GM12878 (cell line): Measurements from ENCODE around the gene SPRR3. TPM values are rescaled to one million over a fixed set of nuclear protein-coding genes. Genes with fewer than 3 reads are reported as not detected.

ENCODE experiments used
- ATAC-seq: fragments of 200-7000 bp; cut with Tn5 transposase; 3 replicates; pipeline ENCODE4 v1.9.1; 2020; ENCODE audit warnings: mild to moderate bottlenecking, moderate library complexity
- Bru-seq: library from RNA; stranded (reverse); fragments of 400-500 nt; gene quantifications from one replicate; lab custom pipeline; 2021; lab: Mats Ljungman, UMichigan
- BruChase-seq, 2 experiments: library from RNA; stranded (reverse); fragments of 400-500 nt; gene quantifications; one replicate each; lab custom pipeline; 2021; lab: Mats Ljungman, UMichigan
- BruUV-seq: library from RNA; stranded (reverse); fragments of 400-500 nt; replicated peaks from 2 replicates; lab custom pipeline; 2021; lab: Mats Ljungman, UMichigan
- CTCF ChIA-PET: fragments of 300-600 bp; sonication (Branson Sonifier 250); formaldehyde crosslinking; extraction: SDS; loops from one replicate; lab custom pipeline; 2021; ENCODE audit warnings: inconsistent platforms; lab: Yijun Ruan, JAX
- POLR2A ChIA-PET: fragments of 350-600 bp; formaldehyde crosslinking; extraction: SDS; loops from one replicate; lab custom pipeline; 2021; ENCODE audit warnings: inconsistent platforms; lab: Charles Lee
- RAD21 ChIA-PET: fragments of 300-600 bp; sonication (Branson Sonifier 250); formaldehyde crosslinking; loops from one replicate; lab custom pipeline; 2023; ENCODE audit warnings: antibody characterized with exemption; ENCODE audit not compliant: unreplicated experiment; lab: Charles Lee
- SMC1A ChIA-PET: fragments of 300-600 bp; sonication (Branson Sonifier 250); formaldehyde crosslinking; loops from one replicate; lab custom pipeline; 2023; ENCODE audit not compliant: unreplicated experiment, uncharacterized antibody; lab: Charles Lee
- DNase-seq: peaks from one replicate; pipeline ENCODE4 v3.0.0-alpha.2; 2011; ENCODE audit warnings: low read depth, low spot score
- FAIRE-seq: peaks from 3 replicates; lab custom pipeline; 2011; peaks lifted over from hg19 to GRCh38; lab: Jason Lieb, UNC
- H2AFZ ChIP-seq: 2 replicates; pipeline ENCODE4 v1.6.0; 2011; ENCODE audit warnings: low read depth, low read length, control low read depth; ENCODE audit not compliant: control insufficient read depth
- H3K27ac ChIP-seq: 2 replicates; pipeline ENCODE4 v1.5.1; 2011; ENCODE audit warnings: control low read depth; ENCODE audit not compliant: control insufficient read depth, insufficient read depth
- H3K27me3 ChIP-seq, 2 experiments: replicated peaks in 1 of 2; 2 replicates each; pipeline versions ENCODE4 v1.6.0 to v1.6.1; 2011; ENCODE audit warnings: low read length in 1 of 2; ENCODE audit not compliant: control insufficient read depth in 2 of 2, insufficient read depth in 2 of 2
- H3K36me3 ChIP-seq, 2 experiments: 2 replicates each; pipeline ENCODE4 v1.5.1; 2011; ENCODE audit warnings: low read length in 1 of 2; ENCODE audit not compliant: control insufficient read depth in 2 of 2, insufficient read depth in 2 of 2
- H3K4me1 ChIP-seq: 2 replicates; pipeline ENCODE4 v1.6.1; 2011; ENCODE audit warnings: mild to moderate bottlenecking, low read length, moderate library complexity, mixed read lengths; ENCODE audit not compliant: control insufficient read depth, insufficient read depth
- H3K4me2 ChIP-seq: 2 replicates; pipeline ENCODE4 v1.6.0; 2011; ENCODE audit warnings: control low read depth; ENCODE audit not compliant: control insufficient read depth, insufficient read depth
- H3K4me3 ChIP-seq: fragments of 200-600 bp; sonication (generic); 2 replicates; pipeline ENCODE4 v1.5.1; 2016
- H3K79me2 ChIP-seq: 2 replicates; pipeline ENCODE4 v1.6.0; 2011; ENCODE audit warnings: low read length; ENCODE audit not compliant: control insufficient read depth, insufficient read depth
- H3K9ac ChIP-seq: 2 replicates; pipeline ENCODE4 v1.8.0; 2011; ENCODE audit warnings: low read length, control low read depth, mixed read lengths; ENCODE audit not compliant: control insufficient read depth, insufficient read depth
- H3K9me3 ChIP-seq: replicated peaks from 3 replicates; pipeline ENCODE4 v1.5.1; 2011; ENCODE audit warnings: mild to moderate bottlenecking, low read length; ENCODE audit not compliant: control insufficient read depth, insufficient read depth
- H4K20me1 ChIP-seq: 2 replicates; pipeline ENCODE4 v1.6.0; 2011; ENCODE audit not compliant: control insufficient read depth, insufficient read depth
- GABPA ChIP-seq: IDR thresholded peaks from 2 replicates; pipeline ENCODE4 v1.6.1; 2014; ENCODE audit warnings: antibody characterized with exemption, low read depth, mild to moderate bottlenecking, inconsistent platforms
- KDM1A ChIP-seq: fragments of 200-600 bp; sonication (generic); IDR thresholded peaks from 2 replicates; pipeline ENCODE4 v1.6.1; 2016; ENCODE audit warnings: borderline replicate concordance
- KLF5 ChIP-seq: fragments of 450-650 bp; IDR thresholded peaks from 2 replicates; pipeline ENCODE4 v1.6.1; 2014; ENCODE audit warnings: mild to moderate bottlenecking; ENCODE audit not compliant: partially characterized antibody
- MTA3 ChIP-seq: IDR thresholded peaks from 2 replicates; pipeline ENCODE4 v1.6.1; 2012; ENCODE audit warnings: low read length, inconsistent platforms, borderline replicate concordance
- POU2F2 ChIP-seq: IDR thresholded peaks from 3 replicates; pipeline ENCODE4 v1.6.1; 2011; ENCODE audit warnings: low read depth, mild to moderate bottlenecking, low read length, borderline replicate concordance
- RELA ChIP-seq: fragments of 450-650 bp; IDR thresholded peaks from 2 replicates; pipeline ENCODE4 v1.8.0; 2014; ENCODE audit warnings: borderline replicate concordance; ENCODE audit not compliant: partially characterized antibody
- SREBF1 ChIP-seq: IDR thresholded peaks from 2 replicates; pipeline ENCODE4 v1.6.1; 2012; ENCODE audit warnings: mild to moderate bottlenecking, low read length
- SUZ12 ChIP-seq: fragments of 200-600 bp; sonication (generic); IDR thresholded peaks from one replicate; pipeline ENCODE4 v1.6.1; 2018; ENCODE audit warnings: antibody characterized with exemption, mild to moderate bottlenecking; ENCODE audit not compliant: unreplicated experiment
- ZNF622 ChIP-seq: fragments of 450-650 bp; IDR thresholded peaks from 2 replicates; pipeline ENCODE4 v1.6.1; 2017; ENCODE audit warnings: mild to moderate bottlenecking, inconsistent platforms
- WGBS: methylation state at CpG from one replicate; pipeline ENCODE4 v1.1.6; 2016; ENCODE audit warnings: low lambda C conversion rate; ENCODE audit not compliant: insufficient replicate concordance, insufficient coverage; ENCODE audit errors: missing lambda C conversion rate; 5-methylcytosine and 5-hydroxymethylcytosine counted together
- in situ Hi-C: fragments of 300-500 bp; cut with MboI; formaldehyde crosslinking; loops from 9 replicates; pipeline ENCODE4 v1.14.3; 2018; ENCODE audit warnings: mixed read lengths
- intact Hi-C: fragments of 100-400 bp; cut with micrococcal nuclease; formaldehyde crosslinking; loops from one replicate; pipeline ENCODE4 v1.14.2; 2022; ENCODE audit not compliant: unreplicated experiment
- long read RNA-seq, 2 experiments: library from polyadenylated mRNA; unstranded; transcript quantifications; one replicate each; pipeline ENCODE4 v2.0.0, GENCODE V29; 2019 to 2020
- polyA minus RNA-seq, 3 experiments: library from RNA; depleted of rRNA, polyadenylated mRNA; stranded (reverse); fragments of >200 nt; gene quantifications; 2 replicates each; pipeline ENCODE4 v1.2.3, GENCODE V29; 2011
- polyA plus RNA-seq, 11 experiments: library from polyadenylated mRNA; depleted of rRNA in 4 of 11; unstranded in 6 of 11; stranded (reverse) in 5 of 11; fragments of >200 nt; fragmentation: Nextera tagmentation in 4 of 11; fragmentation: Illumina TruSeq in 1 of 11; extraction: Ambion mirVana in 4 of 11; extraction: Trizol in 1 of 11; gene quantifications; 1 replicate in 1 of 11; 2 replicates in 10 of 11; pipeline versions ENCODE4 v1.2.1 to v1.2.3, GENCODE V29; 2011 to 2016; ENCODE audit warnings: inconsistent platforms in 2 of 11, missing spikeins in 2 of 11, low read depth in 1 of 11
- total RNA-seq, 4 experiments: library from RNA; depleted of rRNA in 3 of 4; stranded (reverse); fragments of >200 nt in 3 of 4; fragmentation: Illumina TruSeq in 1 of 4; extraction: Trizol in 1 of 4; gene quantifications; 2 replicates each; pipeline versions ENCODE4 v1.2.1 to v1.2.3, GENCODE V29; 2013 to 2021
- TF ChIP-seq, protein P1 (sequence below): fragments of 450-650 bp; formaldehyde crosslinking; IDR thresholded peaks from 2 replicates; pipeline ENCODE4 v1.4.0; 2020; ENCODE audit warnings: mild to moderate bottlenecking, moderate library complexity

SPRR3 gene, protein sequence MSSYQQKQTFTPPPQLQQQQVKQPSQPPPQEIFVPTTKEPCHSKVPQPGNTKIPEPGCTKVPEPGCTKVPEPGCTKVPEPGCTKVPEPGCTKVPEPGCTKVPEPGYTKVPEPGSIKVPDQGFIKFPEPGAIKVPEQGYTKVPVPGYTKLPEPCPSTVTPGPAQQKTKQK
- not detected in 2 replicates for total RNA-seq (2013; cell fraction: nucleolus; rRNA removed)
- not detected in 2 replicates for total RNA-seq (2014; rRNA removed)
- total RNA-seq (2014; rRNA removed; fragmentation: Illumina TruSeq; extraction: Trizol) = not detected in 2 replicates
- total RNA-seq (2021) = not detected in 2 replicates
- not detected for polyA plus RNA-seq (2011; ENCODE audit: low read depth)
- polyA plus RNA-seq (2011; rRNA removed) = not detected in 2 replicates
- polyA plus RNA-seq (2011; cell fraction: cytosol; rRNA removed) = not detected in 2 replicates
- polyA plus RNA-seq (2011; cell fraction: nucleus; rRNA removed) = not detected in 2 replicates
- not detected in 2 replicates for polyA plus RNA-seq (2012)
- polyA plus RNA-seq (2014; fragmentation: Illumina TruSeq; extraction: Trizol) = not detected in 2 replicates
- polyA plus RNA-seq (2014; fragmentation: Nextera tagmentation; extraction: Ambion mirVana) = not detected
- polyA plus RNA-seq (2014; rRNA removed) = not detected in 2 replicates
- polyA plus RNA-seq (2016; fragmentation: Nextera tagmentation; extraction: Ambion mirVana) = not detected
- not detected in 2 replicates for polyA minus RNA-seq (2011; rRNA and poly(A)+ RNA removed)
- not detected in 2 replicates for polyA minus RNA-seq (2011; cell fraction: cytosol; rRNA and poly(A)+ RNA removed)
- polyA minus RNA-seq (2011; cell fraction: nucleus; rRNA and poly(A)+ RNA removed) = not detected in 2 replicates
- Bru-seq, nascent RNA = not detected
- not detected for BruChase-seq, experiment 1, labeled RNA remaining after a 6-hour chase
- not detected for BruChase-seq, experiment 2, labeled RNA remaining after a 2-hour chase
- long read RNA-seq, experiment 1 = 0 reads
- long read RNA-seq, experiment 2 = 0 reads

DNA sequence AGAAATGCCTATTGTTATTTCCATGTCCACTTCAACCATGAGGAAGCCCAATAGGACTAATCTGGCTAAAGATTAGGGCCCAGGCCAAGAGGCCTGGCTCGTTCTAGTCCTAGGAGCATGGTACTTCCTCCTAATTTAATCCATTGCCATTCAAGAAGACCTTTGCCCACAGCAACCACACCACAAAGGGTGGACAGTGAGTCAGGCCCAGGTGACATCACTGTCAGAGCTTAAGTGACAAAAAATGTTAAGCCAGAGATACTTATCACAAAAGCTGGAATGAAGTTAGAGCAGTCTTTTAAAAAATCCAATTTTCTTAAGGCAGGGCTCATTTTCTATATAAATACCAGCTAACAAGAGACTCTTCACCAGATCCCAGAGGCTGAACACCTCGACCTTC, at the start of gene SPRR3:
Gene SPRR3, plus strand, starts transcription at position 368 of the 400 bp plus-strand sequence. CDS start 1,272 bp downstream, outside the sequence.
- WGBS = 0% methylated on average over 2 of the region's 2 CpGs
- Histone ChIP-seq H4K20me1 (no peaks in the 10 kb centered on the region), H3K36me3 (no peaks in the 10 kb centered on the region), H3K9me3 (no peaks in the 10 kb centered on the region), H3K27me3 (no peaks in the 10 kb centered on the region; a peak in 1 of 4 replicates), H3K4me2 (no peak within 1 kb of the TSS), H3K4me3 (no peak within 1 kb of the TSS), H3K9ac (no peak within 1 kb of the TSS), H3K79me2 (no peaks in the 10 kb centered on the region), H3K4me1 (no peaks in the 10 kb centered on the region), H3K27ac (no peak within 1 kb of the TSS), H2AFZ (no peak within 1 kb of the TSS)
- intact Hi-C loops = no loop called here
- ATAC-seq = no peak
- SMC1A ChIA-PET = no interaction called here
- CTCF ChIA-PET = interaction anchor here (0.5 kb wide), 1 partner anchor 189 kb away, joined by 3 read pairs; no protein-coding TSS in a partner anchor
- RAD21 ChIA-PET = no interaction called here
- no peak for TF ChIP-seq GABPA
- TF ChIP-seq KDM1A = no peak
- BruUV-seq = no TSS peak
- no peak for FAIRE-seq
- DNase-seq = no peak
- in situ Hi-C loops = no loop called here
- POLR2A ChIA-PET = no interaction called here

DNA sequence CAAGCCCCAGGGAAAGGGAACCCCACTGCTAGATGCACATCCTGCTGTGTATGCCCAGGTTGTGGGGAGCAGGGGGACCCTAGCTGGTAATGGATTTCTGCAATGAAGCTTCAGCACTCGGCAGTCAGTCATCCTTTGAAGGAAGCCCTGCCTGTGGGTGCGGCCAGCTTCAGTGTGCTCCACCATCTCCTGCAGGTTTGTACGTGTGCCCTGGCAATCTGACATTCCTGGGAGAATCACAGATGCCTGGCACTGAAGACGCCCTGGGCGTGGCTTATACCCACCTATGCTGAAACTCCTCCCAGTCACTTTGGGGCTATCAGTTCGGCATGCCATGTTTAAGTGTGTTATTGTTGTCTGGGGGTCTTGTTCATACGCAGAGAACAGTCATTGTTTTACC, 47.8 kb upstream of the SPRR3 start:
- H3K27me3 ChIP-seq = no peaks in the 10 kb centered on the region; a peak in 2 of 4 replicates
- intact Hi-C loops = no loop called here
- no peak overlapping the region for H3K9ac ChIP-seq
- no peak for ATAC-seq
- no peaks in the 10 kb centered on the region for H3K9me3 ChIP-seq
- ChIA-PET SMC1A (no interaction called here), POLR2A (interaction anchor here (0.6 kb wide), 1 partner anchor 1173 kb away, joined by 6 read pairs; no protein-coding TSS in a partner anchor), CTCF (interaction anchor here (1.5 kb wide), 1 partner anchor 239 kb away, joined by 6 read pairs; no protein-coding TSS in a partner anchor), RAD21 (no interaction called here)
- H3K36me3 ChIP-seq = no peaks in the 10 kb centered on the region
- H4K20me1 ChIP-seq = no peaks in the 10 kb centered on the region
- in situ Hi-C loops = no loop called here
- H3K27ac ChIP-seq = no peak overlapping the region
- BruUV-seq = no TSS peak
- 24% methylated on average over 7 of the region's 7 CpGs for WGBS
- H3K4me3 ChIP-seq = no peak overlapping the region
- H3K4me2 ChIP-seq = no peak overlapping the region
- no peak overlapping the region for H2AFZ ChIP-seq
- no peaks in the 10 kb centered on the region for H3K4me1 ChIP-seq
- no peak for FAIRE-seq
- H3K79me2 ChIP-seq = no peaks in the 10 kb centered on the region
- no peak for DNase-seq
- TF ChIP-seq SUZ12 (no peak), SREBF1 (no peak), POU2F2 (no peak), RELA (no peak), MTA3 (no peak), ZNF622 (no peak), KLF5 (no peak)
- TF ChIP-seq, protein P1, sequence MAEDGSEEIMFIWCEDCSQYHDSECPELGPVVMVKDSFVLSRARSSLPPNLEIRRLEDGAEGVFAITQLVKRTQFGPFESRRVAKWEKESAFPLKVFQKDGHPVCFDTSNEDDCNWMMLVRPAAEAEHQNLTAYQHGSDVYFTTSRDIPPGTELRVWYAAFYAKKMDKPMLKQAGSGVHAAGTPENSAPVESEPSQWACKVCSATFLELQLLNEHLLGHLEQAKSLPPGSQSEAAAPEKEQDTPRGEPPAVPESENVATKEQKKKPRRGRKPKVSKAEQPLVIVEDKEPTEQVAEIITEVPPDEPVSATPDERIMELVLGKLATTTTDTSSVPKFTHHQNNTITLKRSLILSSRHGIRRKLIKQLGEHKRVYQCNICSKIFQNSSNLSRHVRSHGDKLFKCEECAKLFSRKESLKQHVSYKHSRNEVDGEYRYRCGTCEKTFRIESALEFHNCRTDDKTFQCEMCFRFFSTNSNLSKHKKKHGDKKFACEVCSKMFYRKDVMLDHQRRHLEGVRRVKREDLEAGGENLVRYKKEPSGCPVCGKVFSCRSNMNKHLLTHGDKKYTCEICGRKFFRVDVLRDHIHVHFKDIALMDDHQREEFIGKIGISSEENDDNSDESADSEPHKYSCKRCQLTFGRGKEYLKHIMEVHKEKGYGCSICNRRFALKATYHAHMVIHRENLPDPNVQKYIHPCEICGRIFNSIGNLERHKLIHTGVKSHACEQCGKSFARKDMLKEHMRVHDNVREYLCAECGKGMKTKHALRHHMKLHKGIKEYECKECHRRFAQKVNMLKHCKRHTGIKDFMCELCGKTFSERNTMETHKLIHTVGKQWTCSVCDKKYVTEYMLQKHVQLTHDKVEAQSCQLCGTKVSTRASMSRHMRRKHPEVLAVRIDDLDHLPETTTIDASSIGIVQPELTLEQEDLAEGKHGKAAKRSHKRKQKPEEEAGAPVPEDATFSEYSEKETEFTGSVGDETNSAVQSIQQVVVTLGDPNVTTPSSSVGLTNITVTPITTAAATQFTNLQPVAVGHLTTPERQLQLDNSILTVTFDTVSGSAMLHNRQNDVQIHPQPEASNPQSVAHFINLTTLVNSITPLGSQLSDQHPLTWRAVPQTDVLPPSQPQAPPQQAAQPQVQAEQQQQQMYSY (CRISPR knock-in tag) = no peak
